ENCODE results near the gene ATRN. TPM values are rescaled to one million over a fixed set of nuclear protein-coding genes. Genes with fewer than 3 reads are reported as not detected.
"Not testable (repeated sequence)": the region's sequence is repeated elsewhere in the genome, so short reads cannot be mapped to it uniquely, and the experiment has no call there.

Gene ATRN
- total RNA-seq, 1 experiment from 2014 or later = 28.3 TPM

- H3K4me1 Mint-ChIP-seq (ENCODE audit: low read depth, unreplicated experiment) = no peaks in the 10 kb centered on the region
- H3K4me3 Mint-ChIP-seq (ENCODE audit: low read depth, unreplicated experiment) = no peak overlapping the region
- no peaks in the 10 kb centered on the region for H3K9me3 Mint-ChIP-seq (ENCODE audit: low read depth, unreplicated experiment)
- intact Hi-C loops (cut with micrococcal nuclease; ENCODE audit: unreplicated experiment) = no loop called here
- H3K36me3 Mint-ChIP-seq (ENCODE audit: insufficient read depth, unreplicated experiment) = no peaks in the 10 kb centered on the region
- DNase-seq = no peak
- no peak overlapping the region for H3K27ac Mint-ChIP-seq (ENCODE audit: unreplicated experiment)
- no peak for TF ChIP-seq CTCF (IDR thresholded peaks at IDR 0.05; ENCODE audit: unreplicated experiment)
- no TSS peak for BruUV-seq (replicated peaks)
- CTCF ChIA-PET = no interaction called here
- no peaks in the 10 kb centered on the region for H3K27me3 Mint-ChIP-seq (ENCODE audit: unreplicated experiment)
These were observed 143.1 kb downstream of the ATRN start for GRCh38 chr20:3613821-3614440.

GRCh38 chr20:3614466-3614865 lies 143.6 kb downstream of the ATRN start:
- Mint-ChIP-seq H3K4me3 (ENCODE audit: low read depth, unreplicated experiment) (no peak overlapping the region), H3K27ac (ENCODE audit: unreplicated experiment) (no peak overlapping the region), H3K27me3 (ENCODE audit: unreplicated experiment) (no peaks in the 10 kb centered on the region), H3K4me1 (ENCODE audit: low read depth, unreplicated experiment) (no peaks in the 10 kb centered on the region), H3K36me3 (ENCODE audit: insufficient read depth, unreplicated experiment) (no peaks in the 10 kb centered on the region), H3K9me3 (ENCODE audit: low read depth, unreplicated experiment) (no peaks in the 10 kb centered on the region)
- intact Hi-C loops (cut with micrococcal nuclease; ENCODE audit: unreplicated experiment) = no loop called here
- CTCF ChIA-PET = no interaction called here
- no TSS peak for BruUV-seq (replicated peaks)
- DNase-seq = no peak
- no peak for TF ChIP-seq CTCF (IDR thresholded peaks at IDR 0.05; ENCODE audit: unreplicated experiment)

GRCh38 chr20:3615171-3615840 lies 144.5 kb downstream of the ATRN start:
- H3K9me3 Mint-ChIP-seq (ENCODE audit: low read depth, unreplicated experiment); H3K4me1 Mint-ChIP-seq (ENCODE audit: low read depth, unreplicated experiment); H3K27me3 Mint-ChIP-seq (ENCODE audit: unreplicated experiment); intact Hi-C loops (cut with micrococcal nuclease; ENCODE audit: unreplicated experiment); BruUV-seq (replicated peaks); H3K27ac Mint-ChIP-seq (ENCODE audit: unreplicated experiment); DNase-seq; CTCF ChIA-PET; H3K36me3 Mint-ChIP-seq (ENCODE audit: insufficient read depth, unreplicated experiment); H3K4me3 Mint-ChIP-seq (ENCODE audit: low read depth, unreplicated experiment): not testable (repeated sequence)

GRCh38 chr20:3616250-3616649 lies 145.4 kb downstream of the ATRN start:
- CTCF ChIA-PET = interaction anchor here (0.7 kb wide), 1 partner anchor 50 kb away, joined by 3 read pairs; no protein-coding TSS in a partner anchor
- H3K4me1 Mint-ChIP-seq (ENCODE audit: low read depth, unreplicated experiment) = no peaks in the 10 kb centered on the region
- DNase-seq = no peak
- H3K27me3 Mint-ChIP-seq (ENCODE audit: unreplicated experiment) = no peaks in the 10 kb centered on the region
- H3K9me3 Mint-ChIP-seq (ENCODE audit: low read depth, unreplicated experiment) = no peaks in the 10 kb centered on the region
- no peak for TF ChIP-seq CTCF (IDR thresholded peaks at IDR 0.05; ENCODE audit: unreplicated experiment)
- intact Hi-C loops (cut with micrococcal nuclease; ENCODE audit: unreplicated experiment) = no loop called here
- H3K27ac Mint-ChIP-seq (ENCODE audit: unreplicated experiment) = no peak overlapping the region
- BruUV-seq (replicated peaks) = no TSS peak
- no peak overlapping the region for H3K4me3 Mint-ChIP-seq (ENCODE audit: low read depth, unreplicated experiment)
- no peaks in the 10 kb centered on the region for H3K36me3 Mint-ChIP-seq (ENCODE audit: insufficient read depth, unreplicated experiment)

GRCh38 chr20:3621111-3621510 lies 150.3 kb downstream of the ATRN start:
- CTCF ChIA-PET = interaction anchor here (0.5 kb wide), 1 partner anchor 1045 kb away, joined by 3 read pairs; no protein-coding TSS in a partner anchor
- no peak overlapping the region for H3K4me3 Mint-ChIP-seq (ENCODE audit: low read depth, unreplicated experiment)
- intact Hi-C loops (cut with micrococcal nuclease; ENCODE audit: unreplicated experiment) = no loop called here
- no peaks in the 10 kb centered on the region for H3K27me3 Mint-ChIP-seq (ENCODE audit: unreplicated experiment)
- DNase-seq = no peak
- H3K9me3 Mint-ChIP-seq (ENCODE audit: low read depth, unreplicated experiment) = no peaks in the 10 kb centered on the region
- peaks cover 4% of the 10 kb centered on the region for H3K36me3 Mint-ChIP-seq (ENCODE audit: insufficient read depth, unreplicated experiment)
- no peaks in the 10 kb centered on the region for H3K4me1 Mint-ChIP-seq (ENCODE audit: low read depth, unreplicated experiment)
- no peak for TF ChIP-seq CTCF (IDR thresholded peaks at IDR 0.05; ENCODE audit: unreplicated experiment)
- H3K27ac Mint-ChIP-seq (ENCODE audit: unreplicated experiment) = no peak overlapping the region
- BruUV-seq (replicated peaks) = no TSS peak

Measured in Calu3 (cell line).